ENCODE results near the gene DLGAP4.

DLGAP4 gene

DNA sequence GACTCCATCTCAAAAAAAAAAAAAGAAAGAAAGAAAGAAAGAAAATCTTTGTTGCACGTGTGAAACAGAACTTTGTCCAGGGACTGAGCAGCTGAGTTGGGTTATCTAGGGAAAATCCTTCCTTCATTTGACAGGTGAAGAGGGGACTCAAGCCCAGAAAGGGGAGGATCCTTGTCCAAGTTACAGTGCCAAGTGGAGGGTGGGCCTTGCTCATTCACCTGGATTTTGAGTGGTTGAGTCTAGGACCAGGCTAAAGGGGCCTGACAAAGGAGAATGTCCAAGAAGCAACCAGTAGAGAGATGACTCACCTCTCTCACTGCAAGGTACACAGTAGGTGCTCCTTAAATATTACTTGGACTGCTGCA is 269.9 kb downstream of the DLGAP4 start:
- FAIRE-seq (no peak), DNase-seq (ENCODE audit: low spot score) (no peak)
